ENCODE results near the gene E2F1.

E2F1 gene

DNA sequence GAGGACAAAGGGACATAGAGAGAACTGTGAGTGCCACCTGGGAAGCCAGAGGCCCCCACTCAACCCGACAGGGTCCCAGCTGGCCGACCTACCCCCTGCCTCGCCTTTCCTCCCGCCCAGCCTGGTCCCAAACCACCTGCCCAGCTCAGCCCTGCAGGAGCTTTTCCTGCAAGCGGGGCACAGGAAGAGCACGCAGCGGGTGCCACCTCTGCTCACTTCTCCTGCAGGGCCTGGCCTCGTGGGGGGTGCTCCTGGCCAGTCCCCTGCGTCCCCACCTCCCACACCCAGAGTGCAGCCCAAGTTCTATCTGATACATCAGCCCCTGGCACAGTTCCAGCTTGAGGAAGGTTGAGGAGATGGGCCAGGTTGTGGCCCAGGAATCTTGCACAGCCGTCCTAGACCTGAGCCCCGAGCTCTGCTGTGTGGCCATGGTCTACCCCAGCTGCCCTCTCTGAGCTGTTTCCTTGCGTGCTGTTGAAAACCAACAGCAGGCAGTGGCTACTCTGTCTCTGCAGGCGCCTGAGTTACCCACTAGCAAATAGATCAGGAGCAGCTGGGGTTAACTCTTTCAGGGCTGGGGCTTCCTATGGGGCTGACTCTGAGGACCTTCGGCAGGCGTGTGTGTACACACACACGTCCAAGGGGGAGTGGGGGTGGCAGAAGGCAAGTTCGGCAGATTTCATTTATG lies 13.6 kb downstream of the E2F1 start:
- DNase-seq (ENCODE audit: low read depth in 1 of 2, low spot score in 1 of 2) = no peak
- Histone ChIP-seq H3K4me3 (replicated peaks; ENCODE audit: insufficient read depth, low read length) (no peak overlapping the region), H3K27me3 (ENCODE audit: insufficient read depth, poor library complexity, severe bottlenecking) (no peaks in the 10 kb centered on the region), H3K27ac (replicated peaks) (no peak overlapping the region)
- TF ChIP-seq, protein P1, sequence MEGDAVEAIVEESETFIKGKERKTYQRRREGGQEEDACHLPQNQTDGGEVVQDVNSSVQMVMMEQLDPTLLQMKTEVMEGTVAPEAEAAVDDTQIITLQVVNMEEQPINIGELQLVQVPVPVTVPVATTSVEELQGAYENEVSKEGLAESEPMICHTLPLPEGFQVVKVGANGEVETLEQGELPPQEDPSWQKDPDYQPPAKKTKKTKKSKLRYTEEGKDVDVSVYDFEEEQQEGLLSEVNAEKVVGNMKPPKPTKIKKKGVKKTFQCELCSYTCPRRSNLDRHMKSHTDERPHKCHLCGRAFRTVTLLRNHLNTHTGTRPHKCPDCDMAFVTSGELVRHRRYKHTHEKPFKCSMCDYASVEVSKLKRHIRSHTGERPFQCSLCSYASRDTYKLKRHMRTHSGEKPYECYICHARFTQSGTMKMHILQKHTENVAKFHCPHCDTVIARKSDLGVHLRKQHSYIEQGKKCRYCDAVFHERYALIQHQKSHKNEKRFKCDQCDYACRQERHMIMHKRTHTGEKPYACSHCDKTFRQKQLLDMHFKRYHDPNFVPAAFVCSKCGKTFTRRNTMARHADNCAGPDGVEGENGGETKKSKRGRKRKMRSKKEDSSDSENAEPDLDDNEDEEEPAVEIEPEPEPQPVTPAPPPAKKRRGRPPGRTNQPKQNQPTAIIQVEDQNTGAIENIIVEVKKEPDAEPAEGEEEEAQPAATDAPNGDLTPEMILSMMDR (IDR thresholded peaks at IDR 0.05; ENCODE audit: insufficient read depth, low read length) = no peak
- TF ChIP-seq SPI1 (IDR thresholded peaks at IDR 0.05; ENCODE audit: borderline replicate concordance, low read depth) (no peak), POLR2AphosphoS5 (IDR thresholded peaks at IDR 0.05; ENCODE audit: low read depth) (no peak), GABPA (IDR thresholded peaks at IDR 0.05; ENCODE audit: low read depth) (no peak)
- TF ChIP-seq, protein P2, sequence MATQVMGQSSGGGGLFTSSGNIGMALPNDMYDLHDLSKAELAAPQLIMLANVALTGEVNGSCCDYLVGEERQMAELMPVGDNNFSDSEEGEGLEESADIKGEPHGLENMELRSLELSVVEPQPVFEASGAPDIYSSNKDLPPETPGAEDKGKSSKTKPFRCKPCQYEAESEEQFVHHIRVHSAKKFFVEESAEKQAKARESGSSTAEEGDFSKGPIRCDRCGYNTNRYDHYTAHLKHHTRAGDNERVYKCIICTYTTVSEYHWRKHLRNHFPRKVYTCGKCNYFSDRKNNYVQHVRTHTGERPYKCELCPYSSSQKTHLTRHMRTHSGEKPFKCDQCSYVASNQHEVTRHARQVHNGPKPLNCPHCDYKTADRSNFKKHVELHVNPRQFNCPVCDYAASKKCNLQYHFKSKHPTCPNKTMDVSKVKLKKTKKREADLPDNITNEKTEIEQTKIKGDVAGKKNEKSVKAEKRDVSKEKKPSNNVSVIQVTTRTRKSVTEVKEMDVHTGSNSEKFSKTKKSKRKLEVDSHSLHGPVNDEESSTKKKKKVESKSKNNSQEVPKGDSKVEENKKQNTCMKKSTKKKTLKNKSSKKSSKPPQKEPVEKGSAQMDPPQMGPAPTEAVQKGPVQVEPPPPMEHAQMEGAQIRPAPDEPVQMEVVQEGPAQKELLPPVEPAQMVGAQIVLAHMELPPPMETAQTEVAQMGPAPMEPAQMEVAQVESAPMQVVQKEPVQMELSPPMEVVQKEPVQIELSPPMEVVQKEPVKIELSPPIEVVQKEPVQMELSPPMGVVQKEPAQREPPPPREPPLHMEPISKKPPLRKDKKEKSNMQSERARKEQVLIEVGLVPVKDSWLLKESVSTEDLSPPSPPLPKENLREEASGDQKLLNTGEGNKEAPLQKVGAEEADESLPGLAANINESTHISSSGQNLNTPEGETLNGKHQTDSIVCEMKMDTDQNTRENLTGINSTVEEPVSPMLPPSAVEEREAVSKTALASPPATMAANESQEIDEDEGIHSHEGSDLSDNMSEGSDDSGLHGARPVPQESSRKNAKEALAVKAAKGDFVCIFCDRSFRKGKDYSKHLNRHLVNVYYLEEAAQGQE (IDR thresholded peaks at IDR 0.05; ENCODE audit: insufficient replicate concordance, low read depth) = no peak

DNA sequence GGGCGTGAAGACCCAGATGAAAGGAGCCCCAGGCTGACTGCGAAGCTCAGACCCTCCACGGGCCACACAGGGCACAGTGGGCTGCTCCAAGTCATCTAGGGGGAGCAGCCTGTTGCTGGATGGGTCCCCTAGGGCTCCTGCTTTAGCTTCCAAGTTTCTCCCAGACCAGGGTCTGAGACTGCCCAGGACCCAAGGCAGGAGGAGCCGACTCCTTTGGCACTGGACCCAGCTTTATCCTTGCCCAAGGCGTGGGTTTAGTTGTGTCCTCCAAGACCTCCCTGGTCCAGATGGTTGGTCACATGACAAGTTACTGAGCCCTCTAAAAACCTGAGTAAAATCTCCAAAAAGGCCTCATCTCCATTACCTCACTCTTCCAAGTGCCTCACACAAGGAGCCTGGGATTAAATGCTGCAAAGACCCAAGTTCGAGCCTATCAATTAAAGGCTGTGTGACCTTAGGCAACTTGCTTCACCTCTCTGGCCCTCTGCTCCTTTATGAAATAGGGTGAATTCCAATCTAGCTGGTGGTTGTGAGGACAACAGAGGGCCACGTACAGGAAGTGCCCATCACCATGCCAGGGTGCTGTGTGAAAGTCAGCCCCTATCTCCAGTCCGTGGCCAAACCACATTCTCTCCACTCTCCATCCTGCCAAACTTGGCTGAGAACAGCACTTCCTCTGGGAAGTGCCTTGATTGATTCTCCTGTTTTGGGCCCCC lies 14.5 kb downstream of the E2F1 start:
- Histone ChIP-seq H3K4me3 (replicated peaks; ENCODE audit: insufficient read depth, low read length) (no peak overlapping the region), H3K27ac (replicated peaks) (no peak overlapping the region), H3K27me3 (ENCODE audit: insufficient read depth, poor library complexity, severe bottlenecking) (no peaks in the 10 kb centered on the region)
- TF ChIP-seq, protein P1 (IDR thresholded peaks at IDR 0.05; ENCODE audit: insufficient read depth, low read length) = no peak
- no peak for TF ChIP-seq GABPA (IDR thresholded peaks at IDR 0.05; ENCODE audit: low read depth)
- no peak for TF ChIP-seq POLR2AphosphoS5 (IDR thresholded peaks at IDR 0.05; ENCODE audit: low read depth)
- TF ChIP-seq, protein P2 (IDR thresholded peaks at IDR 0.05; ENCODE audit: insufficient replicate concordance, low read depth) = no peak
- TF ChIP-seq SPI1 (IDR thresholded peaks at IDR 0.05; ENCODE audit: borderline replicate concordance, low read depth) = no peak
- DNase-seq (ENCODE audit: low read depth in 1 of 2, low spot score in 1 of 2) = no peak

DNA sequence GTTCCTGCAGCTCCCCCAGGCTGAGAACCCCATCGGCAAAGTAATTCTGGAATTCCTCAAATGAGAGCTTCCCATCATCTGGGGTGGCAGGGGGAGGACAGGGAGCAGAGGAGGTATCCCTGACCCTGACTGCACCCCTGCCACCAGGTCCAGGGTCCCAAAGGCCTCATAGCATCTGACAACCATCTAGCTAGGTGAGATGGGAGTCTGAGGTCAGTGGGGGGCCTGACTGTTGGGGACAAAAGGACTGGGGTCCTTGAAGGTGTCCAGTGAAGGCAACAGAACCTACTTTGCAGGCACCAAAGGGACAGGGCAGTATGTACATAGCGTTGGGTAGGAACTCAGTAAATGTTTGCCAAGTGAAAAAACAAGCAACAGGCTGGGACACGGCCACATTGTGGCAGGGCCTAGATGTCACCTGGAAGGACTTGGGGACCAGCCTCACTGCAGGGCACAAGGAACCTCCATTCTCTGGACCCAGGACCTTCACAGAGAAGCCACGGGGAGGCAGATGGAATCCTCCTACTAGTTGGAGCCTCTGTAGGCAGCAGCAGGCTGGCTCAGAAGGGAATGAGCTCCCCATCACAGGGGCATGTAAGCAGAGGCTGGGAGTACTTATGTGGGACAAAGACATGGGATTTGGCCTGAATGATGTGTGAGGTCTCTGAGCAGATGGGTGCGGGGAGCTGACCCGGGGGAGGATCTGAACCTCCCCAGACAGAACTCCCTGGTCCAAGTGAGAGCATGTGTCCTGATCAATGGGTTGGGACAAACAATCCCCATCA lies 15.3 kb downstream of the E2F1 start:
- DNase-seq (ENCODE audit: low read depth in 1 of 2, low spot score in 1 of 2) = no peak
- Histone ChIP-seq H3K27ac (replicated peaks) (no peak overlapping the region), H3K27me3 (ENCODE audit: insufficient read depth, poor library complexity, severe bottlenecking) (no peaks in the 10 kb centered on the region), H3K4me3 (replicated peaks; ENCODE audit: insufficient read depth, low read length) (no peak overlapping the region)
- TF ChIP-seq POLR2AphosphoS5 (IDR thresholded peaks at IDR 0.05; ENCODE audit: low read depth) = no peak
- TF ChIP-seq, protein P1 (IDR thresholded peaks at IDR 0.05; ENCODE audit: insufficient read depth, low read length) = no peak
- TF ChIP-seq GABPA (IDR thresholded peaks at IDR 0.05; ENCODE audit: low read depth) = no peak
- TF ChIP-seq, protein P2 (IDR thresholded peaks at IDR 0.05; ENCODE audit: insufficient replicate concordance, low read depth) = no peak
- TF ChIP-seq SPI1 (IDR thresholded peaks at IDR 0.05; ENCODE audit: borderline replicate concordance, low read depth) = no peak

Measured in HL-60 (cell line).